GM12878 (cell line): ENCODE measurements around the gene APOM. TPM values are rescaled to one million over a fixed set of nuclear protein-coding genes. Genes with fewer than 3 reads are reported as not detected.

Experiments used
- ELK1 ChIP-seq: IDR thresholded peaks from 2 replicates; pipeline ENCODE4 v1.6.1; 2012; ENCODE audit warnings: low read depth, low read length, improper control_type of control experiment
- POU2F2 ChIP-seq: IDR thresholded peaks from 3 replicates; pipeline ENCODE4 v1.6.1; 2011; ENCODE audit warnings: low read depth, mild to moderate bottlenecking, low read length, borderline replicate concordance
- SIN3A ChIP-seq: IDR thresholded peaks from 2 replicates; pipeline ENCODE4 v1.6.1; 2012; ENCODE audit warnings: low read depth, low read length, improper control_type of control experiment
- ZBTB33 ChIP-seq: fragments of 450-650 bp; IDR thresholded peaks from 2 replicates; pipeline ENCODE4 v1.6.1; 2017; ENCODE audit warnings: mild to moderate bottlenecking
- ZNF24 ChIP-seq: fragments of 450-650 bp; IDR thresholded peaks from 2 replicates; pipeline ENCODE4 v1.6.1; 2017; ENCODE audit warnings: antibody characterized with exemption, mild to moderate bottlenecking
- ZZZ3 ChIP-seq: IDR thresholded peaks from 2 replicates; pipeline ENCODE4 v1.6.1; 2011; ENCODE audit warnings: low read depth; ENCODE audit not compliant: control insufficient read depth, insufficient read length
- polyA plus RNA-seq, 11 experiments: library from polyadenylated mRNA; depleted of rRNA in 4 of 11; unstranded in 6 of 11; stranded (reverse) in 5 of 11; fragments of >200 nt; fragmentation: Nextera tagmentation in 4 of 11; fragmentation: Illumina TruSeq in 1 of 11; extraction: Ambion mirVana in 4 of 11; extraction: Trizol in 1 of 11; gene quantifications; 1 replicate in 1 of 11; 2 replicates in 10 of 11; pipeline versions ENCODE4 v1.2.1 to v1.2.3, GENCODE V29; 2011 to 2016; ENCODE audit warnings: inconsistent platforms in 2 of 11, missing spikeins in 2 of 11, low read depth in 1 of 11
- total RNA-seq, 4 experiments: library from RNA; depleted of rRNA in 3 of 4; stranded (reverse); fragments of >200 nt in 3 of 4; fragmentation: Illumina TruSeq in 1 of 4; extraction: Trizol in 1 of 4; gene quantifications; 2 replicates each; pipeline versions ENCODE4 v1.2.1 to v1.2.3, GENCODE V29; 2013 to 2021
- TF ChIP-seq, protein P1 (sequence below): fragments of 450-650 bp; IDR thresholded peaks from 2 replicates; pipeline ENCODE4 v1.6.1; 2016; ENCODE audit warnings: mild to moderate bottlenecking, moderate library complexity, borderline replicate concordance

Gene APOM
- total and polyA plus RNA-seq, 10 of the 15 experiments (the other 5 are each of a cell fraction or from before 2014, with no cell fraction given): 4.0 to 14.1 (median 7.1) TPM

DNA sequence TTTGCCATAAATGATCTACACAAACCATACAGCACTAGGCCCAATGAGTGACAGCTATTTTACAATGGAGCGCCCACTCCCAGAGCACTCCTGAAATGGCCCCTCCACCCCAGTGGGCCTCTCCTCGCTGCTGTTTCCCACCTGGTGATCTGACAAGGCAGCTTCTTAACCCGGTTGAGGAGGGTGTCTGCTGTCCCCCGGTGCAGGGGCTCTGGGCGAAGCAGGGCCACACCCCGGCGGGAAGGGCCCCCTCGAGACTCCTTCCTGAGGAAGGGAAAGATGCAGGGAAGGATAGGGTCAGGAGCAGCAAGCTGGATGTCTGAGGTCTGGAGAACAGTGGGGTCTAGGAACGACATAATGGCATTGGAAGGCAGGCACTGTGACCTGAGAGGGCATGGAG lies 37.2 kb downstream of the APOM start (continued):
- TF ChIP-seq, protein P1, sequence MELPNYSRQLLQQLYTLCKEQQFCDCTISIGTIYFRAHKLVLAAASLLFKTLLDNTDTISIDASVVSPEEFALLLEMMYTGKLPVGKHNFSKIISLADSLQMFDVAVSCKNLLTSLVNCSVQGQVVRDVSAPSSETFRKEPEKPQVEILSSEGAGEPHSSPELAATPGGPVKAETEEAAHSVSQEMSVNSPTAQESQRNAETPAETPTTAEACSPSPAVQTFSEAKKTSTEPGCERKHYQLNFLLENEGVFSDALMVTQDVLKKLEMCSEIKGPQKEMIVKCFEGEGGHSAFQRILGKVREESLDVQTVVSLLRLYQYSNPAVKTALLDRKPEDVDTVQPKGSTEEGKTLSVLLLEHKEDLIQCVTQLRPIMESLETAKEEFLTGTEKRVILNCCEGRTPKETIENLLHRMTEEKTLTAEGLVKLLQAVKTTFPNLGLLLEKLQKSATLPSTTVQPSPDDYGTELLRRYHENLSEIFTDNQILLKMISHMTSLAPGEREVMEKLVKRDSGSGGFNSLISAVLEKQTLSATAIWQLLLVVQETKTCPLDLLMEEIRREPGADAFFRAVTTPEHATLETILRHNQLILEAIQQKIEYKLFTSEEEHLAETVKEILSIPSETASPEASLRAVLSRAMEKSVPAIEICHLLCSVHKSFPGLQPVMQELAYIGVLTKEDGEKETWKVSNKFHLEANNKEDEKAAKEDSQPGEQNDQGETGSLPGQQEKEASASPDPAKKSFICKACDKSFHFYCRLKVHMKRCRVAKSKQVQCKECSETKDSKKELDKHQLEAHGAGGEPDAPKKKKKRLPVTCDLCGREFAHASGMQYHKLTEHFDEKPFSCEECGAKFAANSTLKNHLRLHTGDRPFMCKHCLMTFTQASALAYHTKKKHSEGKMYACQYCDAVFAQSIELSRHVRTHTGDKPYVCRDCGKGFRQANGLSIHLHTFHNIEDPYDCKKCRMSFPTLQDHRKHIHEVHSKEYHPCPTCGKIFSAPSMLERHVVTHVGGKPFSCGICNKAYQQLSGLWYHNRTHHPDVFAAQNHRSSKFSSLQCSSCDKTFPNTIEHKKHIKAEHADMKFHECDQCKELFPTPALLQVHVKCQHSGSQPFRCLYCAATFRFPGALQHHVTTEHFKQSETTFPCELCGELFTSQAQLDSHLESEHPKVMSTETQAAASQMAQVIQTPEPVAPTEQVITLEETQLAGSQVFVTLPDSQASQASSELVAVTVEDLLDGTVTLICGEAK: no peak
- TF ChIP-seq ZZZ3 (no peak), POU2F2 (no peak), SIN3A (no peak), ZBTB33 (no peak), ZNF24 (no peak), ELK1 (no peak)
